GM19328 (cell line): Measurements from ENCODE around the gene OCA2.
"Not testable (repeated sequence)": the region's sequence is repeated elsewhere in the genome, so short reads cannot be mapped to it uniquely, and the experiment has no call there.

ENCODE experiments used
- ATAC-seq: cut with Tn5 transposase; IDR thresholded peaks from one replicate; pipeline ENCODE4 v1.9.1; 2021; ENCODE audit warnings: mild to moderate bottlenecking, moderate library complexity; ENCODE audit not compliant: unreplicated experiment

OCA2 gene

DNA sequence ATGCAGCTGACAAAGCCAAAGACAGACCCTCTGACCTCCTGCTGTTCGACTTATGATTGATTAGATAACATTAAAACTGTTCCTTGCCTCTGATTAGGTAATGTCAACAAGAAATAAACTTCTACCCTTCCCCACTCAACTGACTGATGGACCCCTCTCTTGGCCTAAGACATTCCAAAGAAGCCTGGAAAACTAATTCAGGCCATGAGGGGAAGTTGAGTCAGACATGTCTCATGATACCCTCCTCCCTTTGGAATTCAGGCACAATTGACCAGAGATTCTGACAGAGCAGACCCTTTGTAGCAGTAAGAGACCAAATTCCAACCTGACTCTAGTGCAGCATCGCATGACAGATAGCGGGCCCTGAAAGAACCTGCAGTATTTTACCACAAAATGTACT, 354.5 kb downstream of the OCA2 start:
- ATAC-seq, result no peak

DNA sequence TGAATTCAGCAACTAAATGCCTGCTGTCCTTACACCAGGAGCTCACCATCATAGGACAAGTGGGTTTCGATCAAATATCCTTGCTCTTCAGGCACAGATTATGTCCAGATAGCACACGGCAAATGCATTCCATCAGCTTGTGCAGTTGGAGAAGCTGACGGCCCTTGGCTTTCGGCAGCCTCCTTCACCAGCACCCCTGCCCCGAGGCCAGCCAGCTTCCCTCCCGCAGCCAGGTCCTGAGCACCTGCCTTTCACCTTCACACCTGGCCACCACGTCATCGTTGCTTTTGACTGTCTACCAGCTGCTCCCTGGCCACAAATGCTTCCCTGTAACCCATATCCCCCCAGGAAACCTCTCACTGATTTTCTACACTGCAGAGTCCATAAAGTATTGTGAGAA, 355.5 kb downstream of the OCA2 start:
- no peak for ATAC-seq

DNA sequence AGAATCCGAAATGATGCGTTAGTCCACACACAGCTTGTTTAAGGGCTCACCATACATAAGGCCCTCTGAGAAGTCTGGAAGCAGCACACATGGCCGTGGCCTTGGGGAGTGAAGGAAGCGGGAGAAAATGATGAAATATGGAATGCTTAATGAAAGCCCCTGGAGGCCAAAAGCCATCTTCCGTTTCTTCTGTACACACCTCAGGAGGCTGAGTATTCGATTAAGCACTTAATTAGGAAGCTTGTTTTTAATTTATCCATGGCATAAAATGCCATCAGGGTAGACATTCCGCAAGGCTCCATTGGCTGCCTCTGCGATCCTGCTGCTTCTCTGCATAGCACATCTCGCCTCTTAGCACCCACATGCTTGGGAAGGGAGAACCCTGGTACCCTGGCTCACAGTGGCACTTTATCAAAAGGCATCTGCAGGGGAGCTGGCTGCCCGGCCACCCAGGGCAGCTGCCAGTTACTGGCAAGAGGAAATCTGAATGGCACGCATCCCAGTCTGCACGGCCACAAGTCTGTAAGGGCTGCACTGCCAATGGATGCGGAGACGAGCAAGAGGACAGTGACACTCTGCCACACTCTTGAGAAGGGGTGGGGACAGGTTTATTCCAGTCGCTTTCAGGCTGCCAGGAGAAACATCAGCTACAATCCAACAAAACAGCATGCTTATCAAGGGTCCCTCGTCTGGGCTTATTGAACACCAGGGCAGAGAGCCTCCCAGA, 356.2 kb downstream of the OCA2 start:
- no peak for ATAC-seq

DNA sequence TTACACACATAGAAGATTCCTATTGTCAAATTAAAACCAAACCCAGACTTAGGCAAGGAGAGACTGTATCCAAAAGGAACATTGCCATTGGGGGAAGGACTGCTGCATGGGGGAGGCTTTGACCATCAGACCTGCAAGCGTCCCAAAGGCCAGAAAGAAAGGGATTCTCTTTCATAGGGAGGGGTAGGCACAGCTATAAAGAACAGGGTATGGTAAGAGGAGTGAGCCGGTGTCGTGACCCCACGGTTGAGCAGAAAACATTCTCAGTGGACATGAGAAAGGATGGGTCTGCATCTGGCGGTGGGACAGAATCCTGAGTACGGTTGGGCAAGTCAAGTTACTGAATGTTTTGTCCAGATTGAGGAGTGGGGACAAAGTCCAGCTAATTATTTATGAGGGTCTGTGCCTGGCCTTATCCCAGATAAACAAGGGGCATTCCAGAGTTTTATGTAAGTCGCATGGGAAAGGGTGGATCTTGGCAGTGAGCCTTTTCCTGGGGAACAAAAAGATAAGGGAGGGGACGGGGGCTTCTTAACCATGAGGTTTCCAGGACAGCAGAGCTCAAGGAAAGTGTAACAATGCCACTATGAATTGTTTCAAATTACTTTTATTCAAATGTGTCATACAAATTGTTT, 357.8 kb downstream of the OCA2 start:
- no peak for ATAC-seq

DNA sequence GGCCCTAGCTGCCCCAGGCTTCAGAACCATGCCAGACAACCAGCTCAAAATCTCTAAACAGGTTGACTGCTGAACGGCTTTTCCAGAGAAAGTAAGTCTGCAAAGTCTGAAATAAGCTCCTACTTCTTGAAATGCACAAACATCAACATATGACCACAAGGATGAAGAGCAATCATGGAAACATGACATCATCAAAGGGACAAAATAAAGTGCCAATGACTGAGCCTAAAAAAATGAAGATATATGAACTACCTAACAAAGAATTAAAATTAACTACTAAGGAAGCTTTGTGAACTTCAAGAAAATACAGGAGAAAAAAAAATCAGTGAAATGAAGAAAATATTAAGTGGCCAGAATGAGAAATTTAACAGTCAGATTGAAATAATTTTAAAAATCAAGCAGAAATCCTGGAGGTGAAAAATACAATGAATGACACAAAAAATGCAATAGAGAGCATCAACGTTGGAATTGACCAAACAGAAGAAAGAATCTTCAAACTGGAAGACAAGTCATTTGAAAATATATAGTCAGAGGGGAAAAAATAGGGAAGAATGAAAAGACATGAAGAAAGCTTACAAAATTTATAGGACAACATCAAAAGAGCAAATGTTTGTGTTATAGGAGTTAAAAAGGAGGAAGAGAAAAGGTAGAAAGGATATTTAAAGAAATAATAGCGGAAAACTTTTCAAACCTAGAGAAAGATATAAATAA, 364.2 kb downstream of the OCA2 start:
- ATAC-seq, result no peak

DNA sequence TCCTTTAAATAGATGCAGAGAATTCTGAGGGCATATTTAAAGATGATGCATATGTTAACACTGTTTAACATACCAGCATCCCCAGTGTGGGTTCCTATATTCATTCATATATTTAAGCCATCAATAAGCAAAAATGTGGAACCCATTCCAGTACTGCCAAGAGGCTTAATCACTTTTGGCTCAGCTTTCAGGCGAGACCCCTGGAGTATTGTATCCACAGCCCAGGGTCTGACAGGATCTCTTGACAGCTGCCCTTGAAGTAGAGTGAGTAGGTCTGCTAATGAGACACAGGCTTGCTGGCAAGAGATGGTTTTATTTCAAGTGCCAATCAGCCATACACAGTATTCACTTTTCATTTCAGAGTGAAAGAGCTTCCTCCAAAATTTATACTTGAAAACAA, 367.3 kb downstream of the OCA2 start:
- no peak for ATAC-seq

DNA sequence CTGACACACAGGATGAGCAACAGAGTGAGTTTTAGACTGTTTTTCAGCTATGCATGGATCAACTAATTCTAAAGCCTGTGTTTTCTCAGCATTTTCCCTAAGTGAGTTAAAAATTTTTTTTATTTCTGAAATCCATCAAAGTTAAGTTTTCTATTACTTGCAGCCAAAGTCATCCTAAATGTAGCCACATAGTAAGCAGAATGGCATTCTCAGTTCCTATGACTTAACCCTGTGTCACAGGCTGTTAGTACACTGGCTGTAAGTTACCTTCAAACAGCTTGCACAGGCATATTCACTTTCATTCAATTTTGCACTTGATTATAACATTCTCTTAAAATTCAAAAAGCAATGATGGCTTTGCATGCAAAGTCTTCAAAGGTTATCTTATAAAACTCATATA, 368.2 kb downstream of the OCA2 start:
- no peak for ATAC-seq

DNA sequence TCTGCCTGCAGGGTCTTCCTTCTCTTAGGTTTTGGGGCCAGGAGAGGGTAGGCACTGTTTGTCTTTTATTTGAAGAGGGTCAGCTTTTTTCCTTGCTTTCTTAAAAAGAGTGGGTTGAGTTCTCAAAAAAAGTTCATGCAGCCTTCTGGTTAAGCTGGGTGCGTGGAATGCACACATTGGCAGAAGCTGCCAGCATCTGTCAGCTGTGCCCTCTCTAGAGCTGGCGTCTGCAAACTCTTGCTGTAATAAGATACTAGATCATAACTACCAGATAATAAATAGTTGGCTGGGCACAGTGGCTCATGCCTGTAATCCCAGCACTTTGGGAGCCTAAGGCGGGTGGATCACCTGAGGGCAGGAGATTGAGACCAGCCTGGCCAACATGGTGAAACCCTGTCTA, 373.4 kb downstream of the OCA2 start:
- ATAC-seq, result no peak

DNA sequence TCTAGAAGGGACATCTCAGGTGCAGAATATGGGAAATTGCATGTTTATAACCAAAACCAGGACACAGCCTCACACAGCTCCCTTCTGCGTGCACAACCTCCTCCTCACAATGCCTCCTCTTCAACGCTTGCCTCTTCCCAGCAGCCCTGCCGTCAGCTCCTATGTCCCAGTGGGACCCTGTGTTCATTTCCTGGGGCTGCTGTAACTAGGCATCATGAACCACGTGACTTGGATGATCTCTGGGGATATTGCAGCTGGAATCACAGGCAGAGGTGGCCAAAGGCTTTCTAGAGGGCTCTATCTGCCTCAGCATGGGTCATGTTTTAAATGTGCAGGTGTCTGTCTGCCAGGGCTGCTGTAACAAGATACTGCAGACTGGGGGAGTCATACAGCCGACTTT, 375.3 kb downstream of the OCA2 start:
- no peak for ATAC-seq

DNA sequence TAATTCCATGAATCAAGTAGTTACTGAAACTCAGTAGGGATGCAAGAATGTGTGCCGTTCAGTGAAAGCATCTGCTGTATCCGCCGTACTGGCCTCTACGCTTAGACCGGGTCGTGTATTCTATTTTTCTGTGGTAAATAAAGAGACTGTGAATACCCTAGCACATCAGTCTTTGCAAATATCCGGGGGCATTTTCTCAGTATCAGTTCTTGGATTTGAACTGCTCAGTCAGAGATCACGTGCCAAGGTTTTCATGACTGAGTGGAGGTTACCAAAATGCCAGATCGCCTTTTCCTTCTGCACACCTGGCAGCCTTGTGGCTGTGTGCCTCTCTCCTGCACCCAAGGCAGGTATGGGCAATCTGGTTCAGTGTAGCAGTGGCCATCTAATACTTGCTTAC, 377.0 kb downstream of the OCA2 start:
- ATAC-seq, result no peak

DNA sequence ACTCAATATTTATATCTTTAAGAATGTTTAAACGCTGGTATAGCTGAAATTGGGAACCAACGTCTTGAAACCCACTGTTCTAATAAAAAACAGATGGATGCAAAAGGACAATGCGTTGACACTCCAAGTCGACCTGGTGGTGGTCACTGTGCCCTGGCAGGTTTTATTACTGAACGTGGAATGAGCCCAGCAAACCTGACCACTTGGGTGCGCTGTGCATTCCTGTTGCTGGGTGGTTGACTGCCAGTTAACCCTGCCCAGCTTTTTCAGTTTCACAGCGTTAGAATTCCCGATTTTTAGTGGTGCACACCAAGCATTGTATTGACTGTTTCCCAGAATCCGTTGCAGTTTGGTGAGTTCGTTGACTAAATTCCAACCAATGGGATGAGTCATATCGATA, 384.4 kb downstream of the OCA2 start:
- ATAC-seq, result no peak

DNA sequence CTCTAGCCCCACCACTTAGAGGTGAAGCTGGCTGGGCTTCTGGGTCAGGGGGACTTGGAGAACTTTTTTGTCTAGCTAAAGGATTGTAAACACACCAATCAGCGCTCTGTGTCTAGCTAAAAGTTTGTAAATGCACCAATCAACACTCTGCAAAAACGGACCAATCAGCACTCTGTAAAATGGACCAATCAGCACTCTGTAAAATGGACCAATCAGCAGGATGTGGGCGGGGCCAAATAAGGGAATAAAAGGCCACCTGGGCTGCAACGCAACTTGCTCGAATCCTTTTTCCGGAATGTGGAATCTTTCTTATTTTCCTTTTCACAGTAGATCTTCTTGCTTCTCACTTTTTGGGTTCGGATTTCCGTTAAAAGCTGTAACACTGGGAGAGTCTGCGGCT, 385.3 kb downstream of the OCA2 start:
- not testable (repeated sequence) for ATAC-seq

DNA sequence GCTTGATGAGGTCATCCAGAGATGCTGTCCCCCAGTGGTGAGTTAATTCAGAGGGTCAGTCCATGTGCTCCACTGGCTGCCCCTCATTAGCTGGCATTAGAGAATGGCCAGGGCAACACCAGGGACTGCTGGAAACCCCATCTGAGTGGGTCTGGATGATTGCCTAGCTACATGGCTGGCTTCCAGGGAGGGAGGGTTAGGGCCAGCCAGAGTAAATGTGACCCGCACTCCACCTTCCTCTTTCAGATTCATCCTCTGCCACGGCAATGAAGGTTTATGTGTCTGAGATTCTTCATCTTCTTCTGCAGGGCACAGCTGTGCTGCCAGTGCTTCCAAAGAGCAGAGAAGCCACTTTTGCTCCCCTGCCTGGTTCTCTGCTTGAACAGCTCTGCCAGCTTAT, 391.9 kb downstream of the OCA2 start:
- ATAC-seq, result no peak

DNA sequence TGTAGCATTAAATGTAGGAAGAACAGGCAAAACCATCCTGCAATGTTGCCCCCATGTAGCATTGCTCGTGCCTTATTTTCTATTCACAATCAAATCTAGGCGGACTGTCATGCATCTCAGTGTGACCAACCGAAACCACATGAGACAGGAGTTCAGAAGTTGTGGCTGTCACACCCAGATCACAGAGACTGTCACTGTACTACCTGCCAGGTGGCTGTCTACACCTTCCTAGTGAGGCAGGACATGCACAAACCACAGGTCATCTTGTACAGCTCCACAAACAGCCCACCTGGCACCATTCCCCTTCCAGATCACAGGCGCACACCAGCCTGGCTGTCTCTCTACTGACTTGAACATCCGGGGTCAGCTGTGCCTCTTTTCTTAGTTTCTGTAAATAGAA, 392.8 kb downstream of the OCA2 start:
- no peak for ATAC-seq

DNA sequence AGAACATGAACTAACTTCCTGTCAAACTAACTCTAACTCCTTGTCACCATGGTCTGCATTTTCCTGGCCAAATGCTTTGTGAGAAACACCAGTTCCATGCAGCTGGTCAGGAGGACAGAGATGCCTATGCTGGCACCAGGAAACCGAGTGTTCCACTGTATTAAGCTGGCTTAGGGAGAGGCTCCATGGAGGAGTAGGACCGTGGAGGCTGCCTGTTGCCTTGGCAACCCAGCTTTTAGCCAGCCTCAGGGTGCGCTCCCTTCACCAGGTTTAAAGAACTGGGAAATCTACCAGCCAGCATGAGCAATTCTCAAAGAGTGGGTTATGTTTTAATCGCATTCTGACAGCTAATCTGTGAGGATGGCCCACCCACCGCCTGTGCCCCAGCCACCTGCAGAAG, 394.1 kb downstream of the OCA2 start:
- ATAC-seq, result no peak
